ENCODE results near the gene RNF212B.
"Not testable (repeated sequence)": the region's sequence is repeated elsewhere in the genome, so short reads cannot be mapped to it uniquely, and the experiment has no call there.

RNF212B gene

DNA sequence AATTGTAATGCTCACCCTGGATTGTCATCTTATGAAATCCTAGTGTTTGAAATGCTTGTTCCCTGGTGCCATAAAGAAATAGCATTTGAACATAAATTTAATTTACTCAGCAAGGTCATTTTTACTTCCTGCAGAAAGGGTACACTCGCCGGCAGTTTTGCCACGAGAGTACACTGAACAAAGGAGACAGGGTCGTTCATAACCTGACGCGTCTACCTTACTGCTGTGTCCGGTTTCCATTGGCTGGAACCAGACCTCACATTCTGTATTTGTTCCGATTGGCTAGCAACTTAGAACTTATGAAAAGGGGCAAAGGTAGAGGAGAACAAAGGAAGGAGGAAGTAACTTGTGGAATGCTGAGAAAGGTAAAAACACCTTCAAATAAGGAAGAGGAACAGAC lies 23.1 kb downstream of the RNF212B start:
- not testable (repeated sequence) for H3K4me3 ChIP-seq (ENCODE audit: low read depth in 1 of 2, low read length in 2 of 2); H3K27ac ChIP-seq (ENCODE audit: low read depth, low read length); H3K27me3 ChIP-seq (ENCODE audit: control insufficient read depth in 1 of 2, insufficient read depth in 2 of 2, low read length in 2 of 2); H3K9me3 ChIP-seq (ENCODE audit: control insufficient read depth in 1 of 2, low read length in 2 of 2); H3K9ac ChIP-seq (ENCODE audit: low read depth in 1 of 2, low read length in 2 of 2); H3K4me1 ChIP-seq (ENCODE audit: control insufficient read depth in 1 of 2, insufficient read depth in 2 of 2, low read length in 2 of 2); H3K36me3 ChIP-seq (ENCODE audit: control insufficient read depth in 1 of 2, insufficient read depth in 2 of 2, low read length in 2 of 2)

GRCh38 chr14:23269193-23269592 lies 31.5 kb downstream of the RNF212B start:
- Histone ChIP-seq H3K27ac (ENCODE audit: low read depth, low read length) (no peak overlapping the region), H3K36me3 (ENCODE audit: control insufficient read depth in 1 of 2, insufficient read depth in 2 of 2, low read length in 2 of 2) (peaks cover 0 to 2% of the 10 kb centered on the region in 2 donors), H3K4me1 (ENCODE audit: control insufficient read depth in 1 of 2, insufficient read depth in 2 of 2, low read length in 2 of 2) (no peaks in the 10 kb centered on the region), H3K9ac (ENCODE audit: low read depth in 1 of 2, low read length in 2 of 2) (no peak overlapping the region), H3K9me3 (ENCODE audit: control insufficient read depth in 1 of 2, low read length in 2 of 2) (no peaks in the 10 kb centered on the region), H3K4me3 (ENCODE audit: low read depth in 1 of 2, low read length in 2 of 2) (no peak overlapping the region), H3K27me3 (ENCODE audit: control insufficient read depth in 1 of 2, insufficient read depth in 2 of 2, low read length in 2 of 2) (no peaks in the 10 kb centered on the region)

DNA sequence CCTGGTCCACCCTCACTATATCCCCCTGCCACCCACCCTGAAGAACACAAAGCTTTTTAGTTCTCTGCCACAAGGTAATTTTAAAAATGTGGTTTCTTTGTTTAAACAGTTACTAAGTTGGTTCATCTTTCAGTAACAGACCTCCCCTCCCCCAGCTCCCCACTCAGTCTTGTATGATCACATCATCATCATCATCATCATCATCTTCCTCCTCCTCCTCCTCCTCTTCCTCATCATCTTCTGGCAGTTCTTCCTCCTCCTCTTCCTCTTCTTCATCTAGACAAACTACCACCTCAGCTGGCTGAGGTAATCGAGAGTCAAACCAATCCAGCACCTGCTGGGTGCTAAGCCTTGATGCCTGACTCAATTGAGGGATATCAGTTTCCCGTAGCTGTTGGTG lies 37.7 kb downstream of the RNF212B start:
- no peaks in the 10 kb centered on the region for H3K9me3 ChIP-seq (ENCODE audit: control insufficient read depth in 1 of 2, low read length in 2 of 2)
- H3K9ac ChIP-seq (ENCODE audit: low read depth in 1 of 2, low read length in 2 of 2), result no peak overlapping the region
- H3K27me3 ChIP-seq (ENCODE audit: control insufficient read depth in 1 of 2, insufficient read depth in 2 of 2, low read length in 2 of 2), result no peaks in the 10 kb centered on the region
- H3K36me3 ChIP-seq (ENCODE audit: control insufficient read depth in 1 of 2, insufficient read depth in 2 of 2, low read length in 2 of 2), result peaks cover 6 to 18% of the 10 kb centered on the region in 2 donors
- no peak overlapping the region for H3K4me3 ChIP-seq (ENCODE audit: low read depth in 1 of 2, low read length in 2 of 2)
- H3K4me1 ChIP-seq (ENCODE audit: control insufficient read depth in 1 of 2, insufficient read depth in 2 of 2, low read length in 2 of 2), result peaks cover 5% of the 10 kb centered on the region in 2 donors
- no peak overlapping the region for H3K27ac ChIP-seq (ENCODE audit: low read depth, low read length)

DNA sequence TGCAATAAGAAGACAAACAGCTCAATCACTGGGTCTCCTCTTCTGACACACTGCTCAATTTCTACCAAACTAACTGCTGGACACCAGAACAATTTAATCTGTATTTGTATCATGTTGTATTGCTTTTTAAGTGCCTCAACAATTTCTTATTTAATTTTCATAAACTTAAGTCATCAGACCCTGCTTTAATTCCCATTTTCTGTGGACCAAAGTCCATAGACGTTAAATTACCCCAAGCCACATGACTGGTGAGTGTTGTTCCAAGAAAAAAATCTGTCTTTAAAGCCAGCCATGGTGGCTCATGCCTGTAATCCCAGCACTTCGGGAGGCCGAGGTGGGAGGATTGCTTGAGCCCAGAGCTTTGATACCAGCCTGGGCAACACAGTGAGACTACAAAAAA lies 39.5 kb downstream of the RNF212B start:
- Histone ChIP-seq H3K4me3 (ENCODE audit: low read depth in 1 of 2, low read length in 2 of 2) (no peak overlapping the region), H3K9me3 (ENCODE audit: control insufficient read depth in 1 of 2, low read length in 2 of 2) (no peaks in the 10 kb centered on the region), H3K36me3 (ENCODE audit: control insufficient read depth in 1 of 2, insufficient read depth in 2 of 2, low read length in 2 of 2) (peaks cover 6 to 18% of the 10 kb centered on the region in 2 donors), H3K9ac (ENCODE audit: low read depth in 1 of 2, low read length in 2 of 2) (no peak overlapping the region), H3K27me3 (ENCODE audit: control insufficient read depth in 1 of 2, insufficient read depth in 2 of 2, low read length in 2 of 2) (no peaks in the 10 kb centered on the region), H3K27ac (ENCODE audit: low read depth, low read length) (no peak overlapping the region), H3K4me1 (ENCODE audit: control insufficient read depth in 1 of 2, insufficient read depth in 2 of 2, low read length in 2 of 2) (peaks cover 5 to 6% of the 10 kb centered on the region in 2 donors)

- not testable (repeated sequence) for H3K9ac ChIP-seq (ENCODE audit: low read depth in 1 of 2, low read length in 2 of 2); H3K27ac ChIP-seq (ENCODE audit: low read depth, low read length)
These were observed 40.2 kb downstream of the RNF212B start for GRCh38 chr14:23277928-23278327.

GRCh38 chr14:23281247-23281646 lies 43.5 kb downstream of the RNF212B start:
- Histone ChIP-seq H3K4me1 (ENCODE audit: control insufficient read depth in 1 of 2, insufficient read depth in 2 of 2, low read length in 2 of 2) (peaks cover 11 to 18% of the 10 kb centered on the region in 2 donors), H3K4me3 (ENCODE audit: low read depth in 1 of 2, low read length in 2 of 2) (no peak overlapping the region), H3K36me3 (ENCODE audit: control insufficient read depth in 1 of 2, insufficient read depth in 2 of 2, low read length in 2 of 2) (peaks cover 0 to 13% of the 10 kb centered on the region in 2 donors), H3K9me3 (ENCODE audit: control insufficient read depth in 1 of 2, low read length in 2 of 2) (no peaks in the 10 kb centered on the region), H3K27ac (ENCODE audit: low read depth, low read length) (no peak overlapping the region), H3K9ac (ENCODE audit: low read depth in 1 of 2, low read length in 2 of 2) (no peak overlapping the region), H3K27me3 (ENCODE audit: control insufficient read depth in 1 of 2, insufficient read depth in 2 of 2, low read length in 2 of 2) (no peaks in the 10 kb centered on the region)

More at GRCh38 chr14:23277928-23278327, 40.2 kb downstream of the RNF212B start:
- H3K4me1 ChIP-seq (ENCODE audit: control insufficient read depth in 1 of 2, insufficient read depth in 2 of 2, low read length in 2 of 2); H3K27me3 ChIP-seq (ENCODE audit: control insufficient read depth in 1 of 2, insufficient read depth in 2 of 2, low read length in 2 of 2); H3K9me3 ChIP-seq (ENCODE audit: control insufficient read depth in 1 of 2, low read length in 2 of 2); H3K4me3 ChIP-seq (ENCODE audit: low read depth in 1 of 2, low read length in 2 of 2): not testable (repeated sequence)
- H3K36me3 ChIP-seq (ENCODE audit: control insufficient read depth in 1 of 2, insufficient read depth in 2 of 2, low read length in 2 of 2), result peaks cover 6 to 22% of the 10 kb centered on the region in 2 donors

- no peaks in the 10 kb centered on the region for H3K9me3 ChIP-seq (ENCODE audit: control insufficient read depth in 1 of 2, low read length in 2 of 2)
- H3K27ac ChIP-seq (ENCODE audit: low read depth, low read length), result peak overlapping the region; percentile 83
- no peaks in the 10 kb centered on the region for H3K27me3 ChIP-seq (ENCODE audit: control insufficient read depth in 1 of 2, insufficient read depth in 2 of 2, low read length in 2 of 2)
- peaks cover 18 to 24% of the 10 kb centered on the region in 2 donors for H3K4me1 ChIP-seq (ENCODE audit: control insufficient read depth in 1 of 2, insufficient read depth in 2 of 2, low read length in 2 of 2)
- peak overlapping the region; percentile 67 to 96 for H3K9ac ChIP-seq (ENCODE audit: low read depth in 1 of 2, low read length in 2 of 2)
- H3K4me3 ChIP-seq (ENCODE audit: low read depth in 1 of 2, low read length in 2 of 2), result peak overlapping the region; percentile 76 to 96
- H3K36me3 ChIP-seq (ENCODE audit: control insufficient read depth in 1 of 2, insufficient read depth in 2 of 2, low read length in 2 of 2), result peaks cover 0 to 6% of the 10 kb centered on the region in 2 donors
These were observed 47.2 kb downstream of the RNF212B start for GRCh38 chr14:23284654-23285529.

GRCh38 chr14:23285530-23286019 lies 47.8 kb downstream of the RNF212B start:
- Histone ChIP-seq H3K9me3 (ENCODE audit: control insufficient read depth in 1 of 2, low read length in 2 of 2) (no peaks in the 10 kb centered on the region), H3K36me3 (ENCODE audit: control insufficient read depth in 1 of 2, insufficient read depth in 2 of 2, low read length in 2 of 2) (peaks cover 0 to 6% of the 10 kb centered on the region in 2 donors), H3K4me1 (ENCODE audit: control insufficient read depth in 1 of 2, insufficient read depth in 2 of 2, low read length in 2 of 2) (peaks cover 13 to 19% of the 10 kb centered on the region in 2 donors), H3K27ac (ENCODE audit: low read depth, low read length) (peak overlapping the region; percentile 83), H3K9ac (ENCODE audit: low read depth in 1 of 2, low read length in 2 of 2) (peak overlapping the region; percentile 67 to 96), H3K4me3 (ENCODE audit: low read depth in 1 of 2, low read length in 2 of 2) (peak overlapping the region; percentile 76 to 96), H3K27me3 (ENCODE audit: control insufficient read depth in 1 of 2, insufficient read depth in 2 of 2, low read length in 2 of 2) (no peaks in the 10 kb centered on the region)

- Histone ChIP-seq H3K9me3 (ENCODE audit: control insufficient read depth in 1 of 2, low read length in 2 of 2) (no peaks in the 10 kb centered on the region), H3K9ac (ENCODE audit: low read depth in 1 of 2, low read length in 2 of 2) (peak within 1 kb of the TSS; percentile 88 to 96), H3K27me3 (ENCODE audit: control insufficient read depth in 1 of 2, insufficient read depth in 2 of 2, low read length in 2 of 2) (no peaks in the 10 kb centered on the region), H3K36me3 (ENCODE audit: control insufficient read depth in 1 of 2, insufficient read depth in 2 of 2, low read length in 2 of 2) (peaks cover 0 to 6% of the 10 kb centered on the region in 2 donors), H3K27ac (ENCODE audit: low read depth, low read length) (peak within 1 kb of the TSS; percentile 83), H3K4me1 (ENCODE audit: control insufficient read depth in 1 of 2, insufficient read depth in 2 of 2, low read length in 2 of 2) (peaks cover 13 to 19% of the 10 kb centered on the region in 2 donors), H3K4me3 (ENCODE audit: low read depth in 1 of 2, low read length in 2 of 2) (peak within 1 kb of the TSS; percentile 85 to 96)
These were observed 48.5 kb downstream of the RNF212B start, which contains the start of gene HOMEZ for GRCh38 chr14:23286020-23286901. Gene HOMEZ, minus strand, starts transcription at chr14:23286132. Its CDS starts 180 bp downstream, at chr14:23285952.
